WTC11 (cell line): ENCODE data around the gene KDM3B. TPM values are rescaled to one million over a fixed set of nuclear protein-coding genes. Genes with fewer than 3 reads are reported as not detected.

Experiments
- ATAC-seq: fragments of 200-7000 bp; cut with Tn5 transposase; 2 replicates; pipeline ENCODE4 v1.10.0; 2021; ENCODE audit warnings: mild to moderate bottlenecking, moderate library complexity
- CTCF ChIA-PET: fragments of 300-600 bp; sonication (Branson Sonifier 250); formaldehyde crosslinking; loops from one replicate; lab custom pipeline; 2021; ENCODE audit warnings: antibody characterized with exemption; lab: Charles Lee
- POLR2A ChIA-PET: fragments of 350-600 bp; sonication (Branson Sonifier 250); formaldehyde crosslinking; loops from one replicate; lab custom pipeline; 2021; ENCODE audit warnings: antibody characterized with exemption; lab: Charles Lee
- DNase-seq: peaks from one replicate; pipeline ENCODE4 v3.0.0; 2021; ENCODE audit warnings: low spot score
- H3K27ac Mint-ChIP-seq: 2 replicates; pipeline ENCODE4 v1.8.0; 2021; ENCODE audit warnings: mixed read lengths
- H3K27me3 Mint-ChIP-seq: 2 replicates; pipeline ENCODE4 v1.8.0; 2021; ENCODE audit warnings: low read depth, mild to moderate bottlenecking, moderate library complexity, mixed read lengths
- H3K36me3 Mint-ChIP-seq: 2 replicates; pipeline ENCODE4 v1.8.0; 2021; ENCODE audit warnings: mixed read lengths
- H3K4me1 Mint-ChIP-seq: 2 replicates; pipeline ENCODE4 v1.8.0; 2022; ENCODE audit warnings: mixed read lengths
- H3K4me3 Mint-ChIP-seq: 2 replicates; pipeline ENCODE4 v1.8.0; 2021; ENCODE audit warnings: mild to moderate bottlenecking, moderate library complexity, mixed read lengths
- H3K9me3 Mint-ChIP-seq: 2 replicates; pipeline ENCODE4 v1.8.0; 2021; ENCODE audit warnings: mixed read lengths
- ARID4B ChIP-seq: sonication (generic); formaldehyde crosslinking; IDR thresholded peaks from 2 replicates; pipeline ENCODE4 v1.8.0; 2023; ENCODE audit warnings: missing genetic modification reagents, mild to moderate bottlenecking, borderline replicate concordance
- EMX1 ChIP-seq: fragments of 250-450 bp; sonication (Bioruptor Pico); IDR thresholded peaks from 2 replicates; pipeline ENCODE4 v1.8.0; 2021; ENCODE audit warnings: mild to moderate bottlenecking
- ERG ChIP-seq: fragments of 250-450 bp; sonication (Bioruptor Pico); IDR thresholded peaks from 2 replicates; pipeline ENCODE4 v1.8.0; 2021; ENCODE audit warnings: mild to moderate bottlenecking
- FOXJ3 ChIP-seq: sonication (generic); formaldehyde crosslinking; IDR thresholded peaks from 2 replicates; pipeline ENCODE4 v1.9.0; 2021; ENCODE audit warnings: missing genetic modification reagents, mild to moderate bottlenecking, borderline replicate concordance
- FOXP1 ChIP-seq: sonication (generic); formaldehyde crosslinking; IDR thresholded peaks from 2 replicates; pipeline ENCODE4 v1.8.0; 2022; ENCODE audit warnings: missing genetic modification reagents, mild to moderate bottlenecking, moderate library complexity, borderline replicate concordance
- GRHL2 ChIP-seq: fragments of 250-450 bp; sonication (Bioruptor Pico); IDR thresholded peaks from 2 replicates; pipeline ENCODE4 v1.8.0; 2022; ENCODE audit warnings: mild to moderate bottlenecking, moderate library complexity; ENCODE audit not compliant: insufficient replicate concordance, severe bottlenecking
- MAX ChIP-seq: sonication (generic); formaldehyde crosslinking; IDR thresholded peaks from 2 replicates; pipeline ENCODE4 v1.8.0; 2022; ENCODE audit warnings: mild to moderate bottlenecking, missing genetic modification reagents
- SOX15 ChIP-seq: fragments of 250-450 bp; sonication (Bioruptor Pico); IDR thresholded peaks from 2 replicates; pipeline ENCODE4 v1.9.0; 2021; ENCODE audit warnings: mild to moderate bottlenecking
- STAT6 ChIP-seq: sonication (generic); formaldehyde crosslinking; conservative IDR thresholded peaks from 2 replicates; pipeline ENCODE4 v1.8.1; 2023; ENCODE audit warnings: mild to moderate bottlenecking, low read depth, missing genetic modification reagents, moderate library complexity
- TCF7 ChIP-seq: sonication (generic); formaldehyde crosslinking; IDR thresholded peaks from 2 replicates; pipeline ENCODE4 v1.8.0; 2022; ENCODE audit warnings: mild to moderate bottlenecking, low read depth, missing genetic modification reagents, moderate library complexity
- ZNF232 ChIP-seq: sonication (generic); formaldehyde crosslinking; IDR thresholded peaks from 2 replicates; pipeline ENCODE4 v1.8.0; 2022; ENCODE audit warnings: mild to moderate bottlenecking, missing genetic modification reagents
- ZNF317 ChIP-seq: sonication (generic); formaldehyde crosslinking; IDR thresholded peaks from 2 replicates; pipeline ENCODE4 v1.8.1; 2023; ENCODE audit warnings: low read depth, mild to moderate bottlenecking, moderate library complexity, missing genetic modification reagents, borderline replicate concordance
- ZNF532 ChIP-seq: fragments of 250-450 bp; sonication (Bioruptor Pico); IDR thresholded peaks from 2 replicates; pipeline ENCODE4 v1.9.0; 2021; ENCODE audit warnings: mild to moderate bottlenecking, borderline replicate concordance
- ZSCAN18 ChIP-seq: fragments of 250-450 bp; sonication (Bioruptor Pico); IDR thresholded peaks from 2 replicates; pipeline ENCODE4 v2.1.2; 2022; ENCODE audit warnings: mild to moderate bottlenecking, moderate library complexity
- total RNA-seq: library from RNA; stranded (reverse); gene quantifications from 3 replicates; pipeline ENCODE4 v1.2.3, GENCODE V29; 2021

The KDM3B gene
- total RNA-seq, 1 experiment from 2014 or later = 87.9 TPM

GRCh38 chr5:138468966-138469539, 116.6 kb downstream of the KDM3B start:
- no peak for TF ChIP-seq ZSCAN18 (CRISPR knock-in tag)
- no peak for TF ChIP-seq STAT6
- no peak for TF ChIP-seq GRHL2 (CRISPR knock-in tag)
- TF ChIP-seq TCF7 (CRISPR knock-in tag) = no peak
- ATAC-seq (no peak), DNase-seq (no peak)
- peaks cover 12% of the 10 kb centered on the region for H3K4me1 Mint-ChIP-seq
- ChIA-PET POLR2A (no interaction called here), CTCF (interaction anchor here (1.0 kb wide), 1 partner anchor 35 kb away, joined by 4 read pairs; no protein-coding TSS in a partner anchor)
- H3K4me3 Mint-ChIP-seq = no peak overlapping the region
- peaks cover 22% of the 10 kb centered on the region for H3K36me3 Mint-ChIP-seq
- no peak overlapping the region for H3K27ac Mint-ChIP-seq
- H3K27me3 Mint-ChIP-seq = peaks cover 34% of the 10 kb centered on the region
- H3K9me3 Mint-ChIP-seq = no peaks in the 10 kb centered on the region

- CTCF ChIA-PET = interaction anchor here (0.6 to 1.0 kb wide), 2 partner anchors 34 to 35 kb away, joined by 4 read pairs; no protein-coding TSS in a partner anchor
- TF ChIP-seq ZNF532 (peak; percentile 91), ERG (peak; percentile 90), MAX (CRISPR knock-in tag) (no peak), FOXJ3 (no peak), STAT6 (no peak), ARID4B (CRISPR knock-in tag) (no peak), FOXP1 (no peak), ZNF317 (CRISPR knock-in tag) (no peak), SOX15 (no peak), ZNF232 (CRISPR knock-in tag) (no peak), EMX1 (CRISPR knock-in tag) (peak; percentile 96)
Observed at GRCh38 chr5:138469540-138470321, 117.2 kb downstream of the KDM3B start.

More at GRCh38 chr5:138469540-138470321, 117.2 kb downstream of the KDM3B start:
- peaks cover 34% of the 10 kb centered on the region for H3K27me3 Mint-ChIP-seq
- H3K36me3 Mint-ChIP-seq = peaks cover 22% of the 10 kb centered on the region
- H3K4me3 Mint-ChIP-seq = no peak overlapping the region
- POLR2A ChIA-PET = interaction anchor here (0.5 kb wide), 1 partner anchor 23 kb away, joined by 7 read pairs; no protein-coding TSS in a partner anchor
- peaks cover 12% of the 10 kb centered on the region for H3K4me1 Mint-ChIP-seq
- DNase-seq = no peak
- peak; percentile 6 for ATAC-seq
- no peaks in the 10 kb centered on the region for H3K9me3 Mint-ChIP-seq
- no peak overlapping the region for H3K27ac Mint-ChIP-seq
